Endodermal cell (in vitro differentiated cells): ENCODE data around the gene EEF1G. TPM values are rescaled to one million over a fixed set of nuclear protein-coding genes. Genes with fewer than 3 reads are reported as not detected.

Experiments used
- DNase-seq: peaks from one replicate; pipeline ENCODE4 v3.0.0-alpha.2; 2017
- H3K27ac ChIP-seq: 2 replicates; pipeline ENCODE4 v1.5.1; 2013; ENCODE audit warnings: mild to moderate bottlenecking, low read depth, low read length, moderate library complexity
- H3K27me3 ChIP-seq: 2 replicates; pipeline ENCODE4 v1.6.1; 2013; ENCODE audit warnings: mild to moderate bottlenecking, low read length, moderate library complexity; ENCODE audit not compliant: insufficient read depth, control insufficient read depth, poor library complexity, severe bottlenecking
- H3K36me3 ChIP-seq: 2 replicates; pipeline ENCODE4 v1.7.0; 2013; ENCODE audit warnings: mild to moderate bottlenecking, low read length, moderate library complexity; ENCODE audit not compliant: control insufficient read depth, insufficient read depth
- H3K4me1 ChIP-seq: one replicate; pipeline ENCODE4 v1.7.0; 2013; ENCODE audit warnings: low read length; ENCODE audit not compliant: control insufficient read depth, insufficient read depth
- H3K4me3 ChIP-seq: 2 replicates; pipeline ENCODE4 v1.5.1; 2013; ENCODE audit warnings: mild to moderate bottlenecking, low read length, moderate library complexity
- H3K9ac ChIP-seq: 2 replicates; pipeline ENCODE4 v1.6.1; 2013; ENCODE audit warnings: mild to moderate bottlenecking, low read length, moderate library complexity; ENCODE audit not compliant: poor library complexity, severe bottlenecking; ENCODE audit errors: extremely low read depth
- H3K9me3 ChIP-seq: 2 replicates; pipeline ENCODE4 v1.6.1; 2013; ENCODE audit warnings: mild to moderate bottlenecking, low read length, moderate library complexity; ENCODE audit not compliant: control insufficient read depth
- H3K27ac Mint-ChIP-seq: 2 replicates; pipeline ENCODE4 v1.8.0; 2020; ENCODE audit warnings: mixed read lengths
- H3K27me3 Mint-ChIP-seq: 2 replicates; pipeline ENCODE4 v1.8.0; 2021; ENCODE audit warnings: mild to moderate bottlenecking, mixed read lengths; ENCODE audit not compliant: insufficient read depth
- H3K36me3 Mint-ChIP-seq: 2 replicates; pipeline ENCODE4 v1.8.0; 2020; ENCODE audit warnings: low read depth, mixed read lengths
- H3K4me1 Mint-ChIP-seq: 2 replicates; pipeline ENCODE4 v1.8.0; 2020; ENCODE audit warnings: mixed read lengths
- H3K4me3 Mint-ChIP-seq: 2 replicates; pipeline ENCODE4 v1.8.0; 2020; ENCODE audit warnings: mild to moderate bottlenecking, moderate library complexity, mixed read lengths
- H3K9me3 Mint-ChIP-seq: 2 replicates; pipeline ENCODE4 v1.8.0; 2020; ENCODE audit warnings: mild to moderate bottlenecking, mixed read lengths
- CTCF ChIP-seq: fragments of 200-600 bp; sonication (generic); conservative IDR thresholded peaks from 2 replicates; pipeline ENCODE4 v1.5.0; 2021; ENCODE audit warnings: antibody characterized with exemption, mild to moderate bottlenecking
- WGBS, 2 experiments: methylation state at CpG; one replicate each; pipeline versions ENCODE4 v1.1.5 to v1.1.7; 2013; ENCODE audit warnings: missing lambda C conversion rate in 2 of 2, mixed read lengths in 1 of 2; ENCODE audit not compliant: insufficient coverage in 1 of 2, insufficient read length in 1 of 2; 5-methylcytosine and 5-hydroxymethylcytosine counted together
- total RNA-seq, 2 donors: library from RNA; stranded (reverse); fragmentation: NEBNext Ultra II Directional in 1 of 2; extraction: Animal tissue kit (Norgen Biotek cat#: 25700) in 1 of 2; gene quantifications; 2 replicates in 1 of 2; 3 replicates in 1 of 2; pipeline ENCODE4 v1.2.1, GENCODE V29; 2021

EEF1G gene
- total RNA-seq, 2 donors from 2014 or later = 1,705 to 1,818 TPM

GRCh38 chr11:62536301-62536957 lies 37.3 kb downstream of the EEF1G start:
- Histone ChIP-seq H3K27me3 (no peaks in the 10 kb centered on the region), H3K9me3 (peaks cover 14% of the 10 kb centered on the region), H3K4me3 (no peak overlapping the region), H3K9ac (no peak overlapping the region), H3K27ac (no peak overlapping the region), H3K4me1 (no peaks in the 10 kb centered on the region), H3K36me3 (peaks cover 71% of the 10 kb centered on the region)
- H3K4me3 Mint-ChIP-seq = no peak overlapping the region
- H3K27ac Mint-ChIP-seq = no peak overlapping the region
- H3K36me3 Mint-ChIP-seq = peaks cover 54% of the 10 kb centered on the region
- no peak for TF ChIP-seq CTCF
- peaks cover 19% of the 10 kb centered on the region for H3K4me1 Mint-ChIP-seq
- H3K9me3 Mint-ChIP-seq = no peaks in the 10 kb centered on the region
- peak; percentile 61 for DNase-seq
- H3K27me3 Mint-ChIP-seq = no peaks in the 10 kb centered on the region
- 88 to 95% methylated on average over 17 to 19 of the region's 21 CpGs for WGBS, 2 experiments

DNA sequence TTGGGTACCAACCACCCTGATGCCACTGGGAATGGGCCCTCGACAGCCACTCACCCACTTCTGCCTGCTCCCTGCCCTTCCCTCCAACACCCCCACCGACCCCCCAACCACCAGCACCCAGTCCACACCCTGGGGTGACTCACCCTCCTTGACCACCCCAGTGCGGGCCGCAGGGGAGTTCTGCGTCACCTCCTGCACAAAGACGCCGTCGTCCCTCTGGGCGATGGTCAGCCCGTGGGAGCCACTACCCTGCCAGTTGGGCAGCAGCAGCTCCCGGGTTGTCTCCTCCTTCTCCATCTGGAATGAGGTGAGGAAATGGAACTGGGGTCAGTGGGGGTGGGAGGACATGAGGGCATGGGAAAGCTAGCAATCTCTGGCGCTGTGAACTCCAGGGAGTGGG lies 37.9 kb downstream of the EEF1G start:
- WGBS, 2 experiments = 92 to 100% methylated on average over 5 to 12 of the region's 12 CpGs
- H3K4me3 ChIP-seq = no peak overlapping the region
- no peak for TF ChIP-seq CTCF
- H3K9me3 ChIP-seq = peaks cover 21% of the 10 kb centered on the region
- H3K27me3 ChIP-seq = no peaks in the 10 kb centered on the region
- peaks cover 61% of the 10 kb centered on the region for H3K36me3 Mint-ChIP-seq
- no peak overlapping the region for H3K9ac ChIP-seq
- H3K27me3 Mint-ChIP-seq = no peaks in the 10 kb centered on the region
- peaks cover 73% of the 10 kb centered on the region for H3K36me3 ChIP-seq
- H3K9me3 Mint-ChIP-seq = no peaks in the 10 kb centered on the region
- H3K4me3 Mint-ChIP-seq = no peak overlapping the region
- no peak for DNase-seq
- H3K4me1 Mint-ChIP-seq = peaks cover 13% of the 10 kb centered on the region
- H3K4me1 ChIP-seq = no peaks in the 10 kb centered on the region
- no peak overlapping the region for H3K27ac Mint-ChIP-seq
- H3K27ac ChIP-seq = no peak overlapping the region

DNA sequence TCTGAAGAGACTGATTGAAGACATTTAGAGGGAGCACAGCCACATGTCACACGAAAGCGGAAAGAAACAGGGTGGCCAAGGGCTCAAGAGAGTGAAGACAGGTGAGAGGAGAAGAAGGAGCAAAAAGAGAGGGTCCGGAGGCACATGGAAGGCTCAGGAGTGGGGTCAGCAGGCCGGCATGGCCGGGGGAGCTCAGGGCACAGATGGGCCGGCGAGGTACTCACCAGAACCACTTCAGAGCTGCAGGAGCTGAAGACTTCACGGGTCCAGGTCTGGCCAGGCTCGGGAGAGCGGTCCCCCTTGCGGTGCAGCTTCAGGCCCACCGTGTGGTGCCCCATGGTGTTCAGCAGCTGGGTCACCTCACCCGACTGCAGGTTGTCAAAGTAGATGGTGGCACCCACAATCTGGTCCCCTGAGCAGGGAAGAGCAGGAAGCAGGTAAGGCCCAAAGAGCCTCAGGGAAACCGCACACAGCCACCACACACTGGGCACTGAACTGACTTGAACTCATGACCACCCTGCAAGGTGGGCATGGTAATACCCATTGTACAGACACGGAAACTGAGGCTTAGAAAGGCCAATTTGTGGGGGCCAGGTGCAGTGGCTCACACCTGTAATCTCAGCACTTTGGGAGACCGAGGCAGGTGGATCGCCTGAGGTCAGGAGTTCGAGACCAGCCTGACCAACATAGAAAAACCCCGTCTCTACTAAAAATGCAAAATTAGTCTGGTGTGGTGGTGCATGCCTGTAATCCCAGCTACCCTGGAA lies 38.7 kb downstream of the EEF1G start:
- 95% methylated on average over 10 to 19 of the region's 19 CpGs for WGBS, 2 experiments
- H3K9me3 ChIP-seq = peaks cover 29% of the 10 kb centered on the region
- no peak overlapping the region for H3K27ac ChIP-seq
- H3K36me3 Mint-ChIP-seq = peaks cover 69% of the 10 kb centered on the region
- TF ChIP-seq CTCF = no peak
- no peaks in the 10 kb centered on the region for H3K4me1 ChIP-seq
- no peaks in the 10 kb centered on the region for H3K9me3 Mint-ChIP-seq
- DNase-seq = no peak
- no peak overlapping the region for H3K4me3 ChIP-seq
- H3K27me3 ChIP-seq = no peaks in the 10 kb centered on the region
- H3K4me1 Mint-ChIP-seq = peaks cover 11% of the 10 kb centered on the region
- H3K27ac Mint-ChIP-seq = no peak overlapping the region
- no peaks in the 10 kb centered on the region for H3K27me3 Mint-ChIP-seq
- peaks cover 77% of the 10 kb centered on the region for H3K36me3 ChIP-seq
- no peak overlapping the region for H3K4me3 Mint-ChIP-seq
- H3K9ac ChIP-seq = no peak overlapping the region
